ENCODE data around the gene SYT1.
"Not testable (repeated sequence)": the region's sequence is repeated elsewhere in the genome, so short reads cannot be mapped to it uniquely, and the experiment has no call there.

The SYT1 gene

GRCh38 chr12:79415321-79415720 is 550.7 kb downstream of the SYT1 start:
- DNase-seq: no peak

GRCh38 chr12:79415746-79416435 is 551.3 kb downstream of the SYT1 start:
- no peak for DNase-seq

GRCh38 chr12:79420146-79420618 is 555.6 kb downstream of the SYT1 start:
- DNase-seq: no peak

GRCh38 chr12:79421236-79421740 is 556.7 kb downstream of the SYT1 start:
- no peak for DNase-seq

GRCh38 chr12:79422060-79422812 is 557.7 kb downstream of the SYT1 start:
- DNase-seq: no peak

GRCh38 chr12:79423560-79423959 is 559.0 kb downstream of the SYT1 start:
- DNase-seq: no peak

- no peak for DNase-seq
Measured at GRCh38 chr12:79424109-79424721, 559.6 kb downstream of the SYT1 start.

GRCh38 chr12:79426121-79426520 is 561.5 kb downstream of the SYT1 start:
- no peak for DNase-seq

GRCh38 chr12:79426744-79427143 is 562.2 kb downstream of the SYT1 start:
- not testable (repeated sequence) for DNase-seq

- DNase-seq: no peak
Measured at GRCh38 chr12:79433465-79434072, 569.0 kb downstream of the SYT1 start.

- DNase-seq: no peak
Measured at GRCh38 chr12:79434561-79434960, 570.0 kb downstream of the SYT1 start.

- DNase-seq: no peak
Measured at GRCh38 chr12:79435742-79436141, 571.2 kb downstream of the SYT1 start.

GRCh38 chr12:79438480-79439174 is 574.1 kb downstream of the SYT1 start:
- DNase-seq: no peak

- no peak for DNase-seq
Measured at GRCh38 chr12:79439175-79439825, 574.7 kb downstream of the SYT1 start.

GRCh38 chr12:79441534-79441933 is 577.0 kb downstream of the SYT1 start:
- DNase-seq: no peak

GRCh38 chr12:79442396-79442795 is 577.8 kb downstream of the SYT1 start:
- no peak for DNase-seq

GRCh38 chr12:79444089-79444488 is 579.5 kb downstream of the SYT1 start:
- no peak for DNase-seq

- no peak for DNase-seq
Measured at GRCh38 chr12:79448816-79449215, 584.2 kb downstream of the SYT1 start.

GRCh38 chr12:79451365-79451764 is 586.8 kb downstream of the SYT1 start:
- DNase-seq: no peak

- DNase-seq: no peak
Measured at GRCh38 chr12:79451978-79452377, 587.4 kb downstream of the SYT1 start.

- DNase-seq: no peak
Measured at GRCh38 chr12:79452906-79453305, 588.3 kb downstream of the SYT1 start.

GRCh38 chr12:79453820-79454219 is 589.2 kb downstream of the SYT1 start:
- no peak for DNase-seq

All from stimulated activated CD4-positive, alpha-beta T cell treated with anti-CD3 and anti-CD28 coated beads, Interleukin-15, amount 100 ng/mL, for 24 hours (primary cell).